8988T (cell line): ENCODE results near the gene TAGLN.

Experiments
- DNase-seq: peaks from one replicate; pipeline ENCODE4 v3.0.0; 2011

Gene TAGLN

GRCh38 chr11:117217141-117218084 lies 18.2 kb downstream of the TAGLN start:
- no peak for DNase-seq

GRCh38 chr11:117218133-117218915 lies 19.2 kb downstream of the TAGLN start:
- no peak for DNase-seq

- no peak for DNase-seq
Observed at GRCh38 chr11:117219001-117219400, 19.8 kb downstream of the TAGLN start.

- DNase-seq = no peak
Observed at GRCh38 chr11:117219455-117219854, 20.3 kb downstream of the TAGLN start.

GRCh38 chr11:117219995-117220394 lies 20.8 kb downstream of the TAGLN start:
- no peak for DNase-seq

GRCh38 chr11:117220568-117220967 lies 21.4 kb downstream of the TAGLN start:
- DNase-seq = no peak

GRCh38 chr11:117220999-117221774 lies 22.0 kb downstream of the TAGLN start:
- DNase-seq = no peak

- no peak for DNase-seq
Observed at GRCh38 chr11:117221775-117222517, 22.8 kb downstream of the TAGLN start.

- DNase-seq = no peak
Observed at GRCh38 chr11:117222991-117223740, 24.0 kb downstream of the TAGLN start.

- DNase-seq = no peak
Observed at GRCh38 chr11:117223741-117224689, 24.8 kb downstream of the TAGLN start.

GRCh38 chr11:117225553-117226170 lies 26.5 kb downstream of the TAGLN start:
- no peak for DNase-seq

- peak; percentile 88 for DNase-seq
Observed at GRCh38 chr11:117226388-117227385, 27.5 kb downstream of the TAGLN start.

- DNase-seq = no peak
Observed at GRCh38 chr11:117228091-117228490, 28.9 kb downstream of the TAGLN start.

- DNase-seq = no peak
Observed at GRCh38 chr11:117229411-117229810, 30.2 kb downstream of the TAGLN start.

GRCh38 chr11:117229931-117230285 lies 30.7 kb downstream of the TAGLN start:
- no peak for DNase-seq

- no peak for DNase-seq
Observed at GRCh38 chr11:117230286-117230961, 31.3 kb downstream of the TAGLN start.

- DNase-seq = no peak
Observed at GRCh38 chr11:117230999-117231841, 32.0 kb downstream of the TAGLN start.
